Mucosa of stomach (tissue), 1 donor: ENCODE data around the gene NMU.
"Not testable (repeated sequence)": the region's sequence is repeated elsewhere in the genome, so short reads cannot be mapped to it uniquely, and the experiment has no call there.

Experiments
- H3K27me3 ChIP-seq: one replicate; pipeline ENCODE4 v1.7.0; 2013; ENCODE audit warnings: mild to moderate bottlenecking, low read length; ENCODE audit not compliant: control insufficient read depth, insufficient read depth
- H3K36me3 ChIP-seq: one replicate; pipeline ENCODE4 v1.7.0; 2013; ENCODE audit warnings: low read length; ENCODE audit not compliant: control insufficient read depth, insufficient read depth
- H3K4me1 ChIP-seq: one replicate; pipeline ENCODE4 v1.7.0; 2013; ENCODE audit warnings: mild to moderate bottlenecking, low read length; ENCODE audit not compliant: control insufficient read depth, insufficient read depth
- H3K4me3 ChIP-seq: one replicate; pipeline ENCODE4 v1.7.0; 2013; ENCODE audit warnings: low read length
- H3K9ac ChIP-seq: one replicate; pipeline ENCODE4 v1.7.0; 2013; ENCODE audit warnings: mild to moderate bottlenecking, low read length, moderate library complexity
- H3K9me3 ChIP-seq: one replicate; pipeline ENCODE4 v1.7.0; 2013; ENCODE audit warnings: mild to moderate bottlenecking, low read length, moderate library complexity; ENCODE audit not compliant: control insufficient read depth
- donor health status: Pancreatic carcinoma.

The NMU gene

GRCh38 chr4:55635741-55636655 is at the start of gene NMU:
Gene NMU, minus strand, starts transcription at chr4:55636298. Its CDS starts 106 bp downstream, at chr4:55636192.
- Histone ChIP-seq H3K9me3 (no peaks in the 10 kb centered on the region), H3K27me3 (peaks cover 4% of the 10 kb centered on the region), H3K9ac (peak within 1 kb of the TSS; percentile 36), H3K4me3 (peak within 1 kb of the TSS; percentile 38), H3K36me3 (no peaks in the 10 kb centered on the region), H3K4me1 (no peaks in the 10 kb centered on the region)

- Histone ChIP-seq H3K9me3 (no peaks in the 10 kb centered on the region), H3K36me3 (no peaks in the 10 kb centered on the region), H3K27me3 (no peaks in the 10 kb centered on the region), H3K4me3 (no peak overlapping the region), H3K4me1 (no peaks in the 10 kb centered on the region), H3K9ac (no peak overlapping the region)
These were observed 48.2 kb upstream of the NMU start for GRCh38 chr4:55684276-55684675.

- not testable (repeated sequence) for H3K4me1 ChIP-seq, H3K27me3 ChIP-seq
These were observed 46.7 kb upstream of the NMU start for GRCh38 chr4:55682797-55683196.

GRCh38 chr4:55682295-55682694 is 46.2 kb upstream of the NMU start:
- Histone ChIP-seq H3K4me1 (no peaks in the 10 kb centered on the region), H3K36me3 (no peaks in the 10 kb centered on the region), H3K27me3 (no peaks in the 10 kb centered on the region), H3K9me3 (no peaks in the 10 kb centered on the region), H3K4me3 (no peak overlapping the region), H3K9ac (no peak overlapping the region)

More at GRCh38 chr4:55682797-55683196, 46.7 kb upstream of the NMU start:
- H3K9ac ChIP-seq, H3K4me3 ChIP-seq, H3K36me3 ChIP-seq, H3K9me3 ChIP-seq: not testable (repeated sequence)

GRCh38 chr4:55681430-55681829 is 45.3 kb upstream of the NMU start:
- no peaks in the 10 kb centered on the region for H3K36me3 ChIP-seq
- H3K9ac ChIP-seq, result no peak overlapping the region
- no peaks in the 10 kb centered on the region for H3K4me1 ChIP-seq
- no peak overlapping the region for H3K4me3 ChIP-seq
- no peaks in the 10 kb centered on the region for H3K9me3 ChIP-seq
- H3K27me3 ChIP-seq, result no peaks in the 10 kb centered on the region

- Histone ChIP-seq H3K4me1 (no peaks in the 10 kb centered on the region), H3K9me3 (no peaks in the 10 kb centered on the region), H3K36me3 (no peaks in the 10 kb centered on the region), H3K27me3 (no peaks in the 10 kb centered on the region), H3K9ac (no peak overlapping the region), H3K4me3 (no peak overlapping the region)
These were observed 39.2 kb upstream of the NMU start for GRCh38 chr4:55675196-55675793.

GRCh38 chr4:55673424-55673823 is 37.3 kb upstream of the NMU start:
- Histone ChIP-seq H3K27me3 (no peaks in the 10 kb centered on the region), H3K9me3 (no peaks in the 10 kb centered on the region), H3K36me3 (no peaks in the 10 kb centered on the region), H3K4me1 (no peaks in the 10 kb centered on the region), H3K4me3 (no peak overlapping the region), H3K9ac (no peak overlapping the region)

GRCh38 chr4:55671667-55672066 is 35.6 kb upstream of the NMU start:
- no peaks in the 10 kb centered on the region for H3K27me3 ChIP-seq
- no peak overlapping the region for H3K4me3 ChIP-seq
- no peak overlapping the region for H3K9ac ChIP-seq
- H3K36me3 ChIP-seq, result no peaks in the 10 kb centered on the region
- H3K4me1 ChIP-seq, result no peaks in the 10 kb centered on the region
- no peaks in the 10 kb centered on the region for H3K9me3 ChIP-seq

GRCh38 chr4:55670695-55671094 is 34.6 kb upstream of the NMU start:
- Histone ChIP-seq H3K4me3 (no peak overlapping the region), H3K4me1 (no peaks in the 10 kb centered on the region), H3K36me3 (no peaks in the 10 kb centered on the region), H3K9me3 (no peaks in the 10 kb centered on the region), H3K27me3 (no peaks in the 10 kb centered on the region), H3K9ac (no peak overlapping the region)

- Histone ChIP-seq H3K4me3 (no peak overlapping the region), H3K27me3 (no peaks in the 10 kb centered on the region), H3K36me3 (no peaks in the 10 kb centered on the region), H3K9me3 (no peaks in the 10 kb centered on the region), H3K4me1 (no peaks in the 10 kb centered on the region), H3K9ac (no peak overlapping the region)
These were observed 32.4 kb upstream of the NMU start for GRCh38 chr4:55668449-55668848.

GRCh38 chr4:55666535-55666934 is 30.4 kb upstream of the NMU start:
- Histone ChIP-seq H3K27me3 (no peaks in the 10 kb centered on the region), H3K36me3 (no peaks in the 10 kb centered on the region), H3K9ac (no peak overlapping the region), H3K9me3 (no peaks in the 10 kb centered on the region), H3K4me1 (no peaks in the 10 kb centered on the region), H3K4me3 (no peak overlapping the region)

GRCh38 chr4:55663145-55663544 is 27.0 kb upstream of the NMU start:
- H3K9ac ChIP-seq, result no peak overlapping the region
- no peaks in the 10 kb centered on the region for H3K27me3 ChIP-seq
- H3K9me3 ChIP-seq, result no peaks in the 10 kb centered on the region
- H3K4me3 ChIP-seq, result no peak overlapping the region
- H3K36me3 ChIP-seq, result no peaks in the 10 kb centered on the region
- H3K4me1 ChIP-seq, result no peaks in the 10 kb centered on the region
